ENCODE measurements around the gene CACNA2D4.

Gene CACNA2D4

GRCh38 chr12:1844661-1845409 lies 73.6 kb downstream of the CACNA2D4 start:
- no peak for DNase-seq (ENCODE audit: low read depth, low spot score)

GRCh38 chr12:1844223-1844622 lies 74.2 kb downstream of the CACNA2D4 start:
- no peak for DNase-seq (ENCODE audit: low read depth, low spot score)

GRCh38 chr12:1843641-1844005 lies 74.8 kb downstream of the CACNA2D4 start:
- DNase-seq (ENCODE audit: low read depth, low spot score), result no peak

GRCh38 chr12:1842905-1843640 lies 75.4 kb downstream of the CACNA2D4 start:
- no peak for DNase-seq (ENCODE audit: low read depth, low spot score)

- no peak for DNase-seq (ENCODE audit: low read depth, low spot score)
These were observed 76.1 kb downstream of the CACNA2D4 start for GRCh38 chr12:1842183-1842904.

- DNase-seq (ENCODE audit: low read depth, low spot score), result no peak
These were observed 76.8 kb downstream of the CACNA2D4 start for GRCh38 chr12:1841586-1842182.

- DNase-seq (ENCODE audit: low read depth, low spot score), result no peak
These were observed 77.4 kb downstream of the CACNA2D4 start for GRCh38 chr12:1840981-1841425.

GRCh38 chr12:1839956-1840951 lies 78.2 kb downstream of the CACNA2D4 start:
- no peak for DNase-seq (ENCODE audit: low read depth, low spot score)

- no peak for DNase-seq (ENCODE audit: low read depth, low spot score)
These were observed 79.0 kb downstream of the CACNA2D4 start for GRCh38 chr12:1839464-1839863.

- no peak for DNase-seq (ENCODE audit: low read depth, low spot score)
These were observed 79.5 kb downstream of the CACNA2D4 start for GRCh38 chr12:1838994-1839365.

GRCh38 chr12:1838205-1838993 lies 80.1 kb downstream of the CACNA2D4 start:
- DNase-seq (ENCODE audit: low read depth, low spot score), result peak; percentile 28

GRCh38 chr12:1837541-1838204 lies 80.8 kb downstream of the CACNA2D4 start:
- DNase-seq (ENCODE audit: low read depth, low spot score), result peak; percentile 20

- DNase-seq (ENCODE audit: low read depth, low spot score), result no peak
These were observed 81.5 kb downstream of the CACNA2D4 start for GRCh38 chr12:1836854-1837421.

- DNase-seq (ENCODE audit: low read depth, low spot score), result no peak
These were observed 82.1 kb downstream of the CACNA2D4 start for GRCh38 chr12:1836241-1836803.

GRCh38 chr12:1835211-1836131 lies 83.0 kb downstream of the CACNA2D4 start:
- DNase-seq (ENCODE audit: low read depth, low spot score), result no peak

- no peak for DNase-seq (ENCODE audit: low read depth, low spot score)
These were observed 84.1 kb downstream of the CACNA2D4 start for GRCh38 chr12:1834186-1834925.

- DNase-seq (ENCODE audit: low read depth, low spot score), result no peak
These were observed 84.8 kb downstream of the CACNA2D4 start for GRCh38 chr12:1833596-1834028.

Measured in astrocyte of the hippocampus (primary cell).